ENCODE results near the gene ECE1. TPM values are rescaled to one million over a fixed set of nuclear protein-coding genes. Genes with fewer than 3 reads are reported as not detected.
"Not testable (repeated sequence)": the region's sequence is repeated elsewhere in the genome, so short reads cannot be mapped to it uniquely, and the experiment has no call there.

Gene ECE1
- total RNA-seq, 2 donors from 2014 or later, result 83.7 to 152 TPM

GRCh38 chr1:21236178-21236577 is 54.1 kb downstream of the ECE1 start:
- DNase-seq (ENCODE audit: low spot score), result no peak
- Histone ChIP-seq H3K27me3 (no peaks in the 10 kb centered on the region), H3K36me3 (peaks cover 85% of the 10 kb centered on the region), H3K9me3 (no peaks in the 10 kb centered on the region), H3K4me1 (peaks cover 0 to 24% of the 10 kb centered on the region in 2 donors), H3K4me3 (no peak overlapping the region), H3K27ac (peak overlapping the region in 1 of 2 donors; percentile 79)
- TF ChIP-seq, protein P1, sequence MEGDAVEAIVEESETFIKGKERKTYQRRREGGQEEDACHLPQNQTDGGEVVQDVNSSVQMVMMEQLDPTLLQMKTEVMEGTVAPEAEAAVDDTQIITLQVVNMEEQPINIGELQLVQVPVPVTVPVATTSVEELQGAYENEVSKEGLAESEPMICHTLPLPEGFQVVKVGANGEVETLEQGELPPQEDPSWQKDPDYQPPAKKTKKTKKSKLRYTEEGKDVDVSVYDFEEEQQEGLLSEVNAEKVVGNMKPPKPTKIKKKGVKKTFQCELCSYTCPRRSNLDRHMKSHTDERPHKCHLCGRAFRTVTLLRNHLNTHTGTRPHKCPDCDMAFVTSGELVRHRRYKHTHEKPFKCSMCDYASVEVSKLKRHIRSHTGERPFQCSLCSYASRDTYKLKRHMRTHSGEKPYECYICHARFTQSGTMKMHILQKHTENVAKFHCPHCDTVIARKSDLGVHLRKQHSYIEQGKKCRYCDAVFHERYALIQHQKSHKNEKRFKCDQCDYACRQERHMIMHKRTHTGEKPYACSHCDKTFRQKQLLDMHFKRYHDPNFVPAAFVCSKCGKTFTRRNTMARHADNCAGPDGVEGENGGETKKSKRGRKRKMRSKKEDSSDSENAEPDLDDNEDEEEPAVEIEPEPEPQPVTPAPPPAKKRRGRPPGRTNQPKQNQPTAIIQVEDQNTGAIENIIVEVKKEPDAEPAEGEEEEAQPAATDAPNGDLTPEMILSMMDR (IDR thresholded peaks at IDR 0.05), result no peak

- peaks cover 83% of the 10 kb centered on the region for H3K36me3 ChIP-seq
- H3K27me3 ChIP-seq, result no peaks in the 10 kb centered on the region
- no peak for DNase-seq (ENCODE audit: low spot score)
- H3K9me3 ChIP-seq, result no peaks in the 10 kb centered on the region
- no peak overlapping the region for H3K4me3 ChIP-seq
- peak overlapping the region; percentile 47 to 79 for H3K27ac ChIP-seq
- TF ChIP-seq, protein P1 (IDR thresholded peaks at IDR 0.05), result no peak
- peaks cover 0 to 24% of the 10 kb centered on the region in 2 donors for H3K4me1 ChIP-seq
Observed at GRCh38 chr1:21234779-21235178, 55.5 kb downstream of the ECE1 start.

DNA sequence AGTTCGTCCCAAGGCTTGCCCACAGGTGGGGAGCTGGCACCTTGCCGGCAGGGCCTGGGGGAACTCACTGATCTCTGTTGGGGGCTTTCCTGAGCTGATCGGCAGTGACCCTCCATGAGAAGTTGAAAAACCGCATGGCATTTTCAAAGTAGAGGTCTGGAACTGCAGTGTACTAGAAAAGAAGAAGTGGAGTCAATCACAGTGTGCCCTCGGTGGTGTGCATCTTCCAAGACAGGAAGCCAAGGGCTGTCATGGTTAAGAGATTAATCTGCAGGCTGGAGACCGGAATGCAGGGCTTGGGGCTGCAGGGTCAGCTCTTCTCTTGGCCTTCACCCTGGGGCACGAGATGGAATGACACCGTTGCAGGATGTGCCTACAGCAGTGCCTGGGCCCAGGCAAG is 56.8 kb downstream of the ECE1 start:
- H3K36me3 ChIP-seq, result peaks cover 72% of the 10 kb centered on the region
- peaks cover 0 to 14% of the 10 kb centered on the region in 2 donors for H3K4me1 ChIP-seq
- DNase-seq (ENCODE audit: low spot score), result no peak
- H3K9me3 ChIP-seq, result no peaks in the 10 kb centered on the region
- no peak overlapping the region for H3K27ac ChIP-seq
- H3K4me3 ChIP-seq, result no peak overlapping the region
- H3K27me3 ChIP-seq, result no peaks in the 10 kb centered on the region
- TF ChIP-seq, protein P1 (IDR thresholded peaks at IDR 0.05), result no peak

GRCh38 chr1:21232044-21232443 is 58.2 kb downstream of the ECE1 start:
- Histone ChIP-seq H3K36me3 (peaks cover 71% of the 10 kb centered on the region), H3K27ac (no peak overlapping the region), H3K4me3 (no peak overlapping the region), H3K27me3 (no peaks in the 10 kb centered on the region), H3K4me1 (peaks cover 0 to 10% of the 10 kb centered on the region in 2 donors), H3K9me3 (no peaks in the 10 kb centered on the region)
- DNase-seq (ENCODE audit: low spot score), result no peak
- TF ChIP-seq, protein P1 (IDR thresholded peaks at IDR 0.05), result peak; percentile 69 to 85

DNA sequence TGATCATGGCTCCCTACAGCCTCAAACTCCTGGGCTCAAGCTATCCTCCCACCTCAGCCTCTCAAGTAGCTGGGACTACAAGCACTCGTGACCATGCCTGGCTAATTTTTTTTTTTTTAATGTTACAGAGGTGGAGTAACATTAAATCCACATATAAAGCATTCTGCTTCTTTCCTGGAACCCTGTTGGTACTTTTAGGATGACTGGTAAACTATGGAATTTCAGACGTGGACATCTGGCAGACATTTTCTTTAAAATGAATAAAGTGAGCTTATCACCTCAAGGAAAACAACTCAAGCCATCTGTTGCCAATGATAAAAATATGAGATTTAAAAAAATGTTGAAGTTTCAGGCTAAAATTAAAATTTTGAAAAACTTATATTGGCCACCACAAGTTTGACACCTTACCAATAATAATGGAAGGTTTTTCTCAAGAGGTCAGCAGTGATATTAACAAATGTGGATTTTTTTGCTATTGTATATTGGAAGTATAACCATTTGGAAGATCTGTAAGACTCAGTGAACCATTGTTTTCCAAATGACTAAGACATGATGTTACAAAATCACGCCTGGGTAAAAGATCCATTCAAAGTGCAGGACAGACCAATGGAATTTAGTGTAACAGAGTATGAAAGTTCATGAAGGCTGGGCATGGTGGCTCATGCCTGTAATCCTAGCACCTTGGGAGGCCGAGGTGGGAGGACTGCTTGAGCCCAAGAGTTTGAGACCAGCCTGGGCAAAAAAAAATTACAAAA is 60.8 kb downstream of the ECE1 start:
- Histone ChIP-seq H3K27ac (no peak overlapping the region), H3K4me1 (no peaks in the 10 kb centered on the region), H3K4me3 (no peak overlapping the region), H3K27me3 (no peaks in the 10 kb centered on the region), H3K9me3 (no peaks in the 10 kb centered on the region), H3K36me3 (peaks cover 75% of the 10 kb centered on the region)
- DNase-seq (ENCODE audit: low spot score), result no peak
- TF ChIP-seq, protein P1 (IDR thresholded peaks at IDR 0.05), result no peak

DNA sequence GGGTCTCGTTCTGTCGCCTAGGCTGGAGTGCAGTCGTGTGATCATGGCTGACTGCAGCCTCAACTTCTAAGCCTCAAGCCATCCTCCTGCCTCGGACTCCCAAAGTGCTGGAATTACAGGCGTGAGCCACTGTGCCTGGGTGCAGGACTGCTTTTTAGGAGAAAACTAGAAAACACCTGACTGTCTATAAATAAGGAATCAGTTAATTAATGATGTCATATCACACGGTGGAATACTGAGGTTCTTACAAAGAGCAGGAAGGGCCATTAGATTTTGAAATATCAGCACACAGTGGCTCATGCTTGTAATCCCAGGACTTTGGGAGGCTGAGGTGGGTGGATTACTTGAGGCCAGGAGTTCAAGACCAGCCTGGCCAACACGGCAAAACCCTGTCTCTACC is 62.0 kb downstream of the ECE1 start:
- not testable (repeated sequence) for H3K4me3 ChIP-seq; H3K4me1 ChIP-seq; H3K27me3 ChIP-seq; DNase-seq (ENCODE audit: low spot score); H3K9me3 ChIP-seq; H3K27ac ChIP-seq
- H3K36me3 ChIP-seq, result peaks cover 78% of the 10 kb centered on the region

Data from right atrium auricular region (tissue), 2 donors.